GM19099 (cell line): ENCODE data around the gene PFKFB2.

Experiments used
- POLR2A ChIP-seq: IDR thresholded peaks from 3 replicates; pipeline ENCODE4 v1.6.1; 2011; ENCODE audit warnings: low read depth; ENCODE audit not compliant: insufficient read length; ENCODE audit errors: extremely low read depth

The PFKFB2 gene

GRCh38 chr1:207112616-207113296, 59.7 kb downstream of the PFKFB2 start:
- TF ChIP-seq POLR2A = no peak

- TF ChIP-seq POLR2A = no peak
These were observed 62.2 kb downstream of the PFKFB2 start for GRCh38 chr1:207115269-207115668.

- TF ChIP-seq POLR2A = no peak
These were observed 71.3 kb downstream of the PFKFB2 start for GRCh38 chr1:207124389-207124788.

GRCh38 chr1:207128336-207128921, 75.4 kb downstream of the PFKFB2 start:
- TF ChIP-seq POLR2A = no peak

GRCh38 chr1:207129053-207129452, 76.0 kb downstream of the PFKFB2 start:
- no peak for TF ChIP-seq POLR2A
